Esophagus squamous epithelium (tissue), 4 donors: ENCODE results near the gene MAD2L2.

Source experiments
- POLR2A ChIP-seq, 4 donors: fragments of 450-650 bp; IDR thresholded peaks; one replicate each; pipeline ENCODE4 v1.6.1; 2017; ENCODE audit warnings: antibody characterized with exemption in 4 of 4, mild to moderate bottlenecking in 4 of 4, moderate library complexity in 3 of 4
- TF ChIP-seq, protein P1 (sequence below), 6 experiments: fragments of 450-650 bp in 4 of 6; fragments of 200-600 bp in 2 of 6; sonication (generic) in 2 of 6; IDR thresholded peaks; one replicate each; pipeline ENCODE4 v1.5.1; 2016 to 2019; ENCODE audit warnings: antibody characterized with exemption in 6 of 6, mild to moderate bottlenecking in 4 of 6, moderate library complexity in 4 of 6

DNA sequence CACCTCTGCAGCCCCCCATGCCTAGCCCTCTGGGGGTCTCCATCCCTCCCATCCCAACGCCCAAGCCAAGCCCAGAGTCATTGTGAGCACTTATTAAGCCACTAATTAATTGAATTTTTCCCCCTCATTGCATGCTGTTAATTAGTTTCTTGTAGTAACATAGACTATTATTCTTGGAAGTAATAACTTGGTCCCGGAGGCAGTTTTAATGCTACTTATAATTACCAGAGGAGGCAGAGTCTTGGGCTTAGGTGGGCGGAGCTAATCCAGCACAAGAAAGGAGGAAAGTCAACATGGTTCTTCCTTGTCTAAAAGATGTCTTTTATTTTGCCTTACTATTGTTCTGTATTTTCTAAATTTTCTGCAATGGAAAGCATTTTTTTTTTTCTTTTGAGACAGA, 54.4 kb downstream of the MAD2L2 start:
- no peak for TF ChIP-seq POLR2A (IDR thresholded peaks at IDR 0.05)
- TF ChIP-seq, protein P1, sequence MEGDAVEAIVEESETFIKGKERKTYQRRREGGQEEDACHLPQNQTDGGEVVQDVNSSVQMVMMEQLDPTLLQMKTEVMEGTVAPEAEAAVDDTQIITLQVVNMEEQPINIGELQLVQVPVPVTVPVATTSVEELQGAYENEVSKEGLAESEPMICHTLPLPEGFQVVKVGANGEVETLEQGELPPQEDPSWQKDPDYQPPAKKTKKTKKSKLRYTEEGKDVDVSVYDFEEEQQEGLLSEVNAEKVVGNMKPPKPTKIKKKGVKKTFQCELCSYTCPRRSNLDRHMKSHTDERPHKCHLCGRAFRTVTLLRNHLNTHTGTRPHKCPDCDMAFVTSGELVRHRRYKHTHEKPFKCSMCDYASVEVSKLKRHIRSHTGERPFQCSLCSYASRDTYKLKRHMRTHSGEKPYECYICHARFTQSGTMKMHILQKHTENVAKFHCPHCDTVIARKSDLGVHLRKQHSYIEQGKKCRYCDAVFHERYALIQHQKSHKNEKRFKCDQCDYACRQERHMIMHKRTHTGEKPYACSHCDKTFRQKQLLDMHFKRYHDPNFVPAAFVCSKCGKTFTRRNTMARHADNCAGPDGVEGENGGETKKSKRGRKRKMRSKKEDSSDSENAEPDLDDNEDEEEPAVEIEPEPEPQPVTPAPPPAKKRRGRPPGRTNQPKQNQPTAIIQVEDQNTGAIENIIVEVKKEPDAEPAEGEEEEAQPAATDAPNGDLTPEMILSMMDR (IDR thresholded peaks at IDR 0.05): no peak
